ENCODE results near the gene CCDC85B. TPM values are rescaled to one million over a fixed set of nuclear protein-coding genes. Genes with fewer than 3 reads are reported as not detected.

Gene CCDC85B
- total and polyA plus RNA-seq, 2 of the 8 experiments (the other 6 are each of a cell fraction or from before 2014, with no cell fraction given), result 19.8 to 30.8 TPM

- WGBS, 2 experiments (ENCODE audit: extremely low coverage in 1 of 2, insufficient coverage in 1 of 2, insufficient read length in 1 of 2, insufficient replicate concordance in 2 of 2, low coverage in 1 of 2, low lambda C conversion rate in 2 of 2, missing lambda C conversion rate in 1 of 2), result 80% methylated on average over 2 of the region's 2 CpGs; no CpG with 5 or more reads in 1 of the 2 experiments
- Histone ChIP-seq H4K20me1 (replicated peaks in 1 of 2; ENCODE audit: control insufficient read depth in 1 of 2, insufficient read depth in 2 of 2, low read length in 2 of 2) (no peaks in the 10 kb centered on the region), H4K5ac (ENCODE audit: insufficient read length, low read depth, low read length) (no peak overlapping the region), H3K27me3 (replicated peaks in 1 of 4; ENCODE audit: control insufficient read depth in 3 of 4, extremely low read depth in 1 of 4, insufficient read depth in 3 of 4, low read length in 3 of 4) (no peaks in the 10 kb centered on the region), H2BK15ac (ENCODE audit: low read length) (no peak overlapping the region), H3K79me2 (ENCODE audit: control insufficient read depth in 1 of 2, insufficient read depth in 2 of 2, low read length in 2 of 2) (no peaks in the 10 kb centered on the region), H4K91ac (replicated peaks; ENCODE audit: insufficient read length, low read length) (no peak overlapping the region), H2BK12ac (ENCODE audit: low read depth, low read length) (no peak overlapping the region), H2BK120ac (replicated peaks; ENCODE audit: low read depth, low read length) (no peak overlapping the region), H3K23ac (ENCODE audit: insufficient read length) (no peak overlapping the region), H3K9ac (replicated peaks in 1 of 4; ENCODE audit: extremely low read depth in 1 of 4, low read depth in 3 of 4, low read length in 3 of 4) (no peak overlapping the region), H3K4me3 (ENCODE audit: extremely low read depth in 1 of 4, insufficient read depth in 2 of 4, low read depth in 3 of 4, low read length in 4 of 4) (no peak overlapping the region), H3K4ac (replicated peaks; ENCODE audit: insufficient read length, low read depth, low read length) (no peak overlapping the region), H3K36me3 (ENCODE audit: control insufficient read depth in 2 of 4, insufficient read depth in 4 of 4, low read length in 3 of 4) (peaks cover 0 to 8% (median 5%) of the 10 kb centered on the region in 4 experiments; a peak in 4 of 8 replicates), H4K8ac (ENCODE audit: extremely low read depth, insufficient read depth, low read length) (no peak overlapping the region), H3K4me1 (replicated peaks in 1 of 4; ENCODE audit: control insufficient read depth in 3 of 4, insufficient read depth in 4 of 4, low read length in 3 of 4) (peaks cover 2 to 8% (median 3%) of the 10 kb centered on the region in 4 experiments; a peak in 5 of 7 replicates), H2BK5ac (ENCODE audit: low read depth, low read length) (no peak overlapping the region), H2BK20ac (ENCODE audit: low read length) (no peak overlapping the region), H3K4me2 (ENCODE audit: insufficient read depth in 1 of 2, low read depth in 2 of 2, low read length in 2 of 2) (no peak overlapping the region), H3K27ac (ENCODE audit: low read depth, low read length) (no peak overlapping the region), H2AK5ac (ENCODE audit: low read depth, low read length) (no peak overlapping the region), H3K14ac (ENCODE audit: insufficient read length) (no peak overlapping the region), H3K23me2 (ENCODE audit: low read depth, low read length) (peaks cover 2% of the 10 kb centered on the region; the same call in 1 of the 2 replicates), H3K79me1 (ENCODE audit: low read depth, low read length) (0 out of 2 replicates have a peak, but pooled peaks cover under 1% of the 10 kb centered on the region), H2AFZ (ENCODE audit: low read length) (no peak overlapping the region), H3K9me3 (ENCODE audit: insufficient read depth in 2 of 2, low read depth in 1 of 2, low read length in 1 of 2) (no peaks in the 10 kb centered on the region), H3K18ac (ENCODE audit: extremely low read depth, low read length) (no peak overlapping the region), H3K56ac (replicated peaks; ENCODE audit: insufficient read length, low read depth, low read length) (no peak overlapping the region)
- TF ChIP-seq SIN3A (conservative IDR thresholded peaks at IDR 0.05 in 1 of 2, IDR thresholded peaks at IDR 0.05 in 1 of 2; ENCODE audit: low read depth in 1 of 2, low read length in 2 of 2), result no peak
- TF ChIP-seq CBX8 (IDR thresholded peaks at IDR 0.05; ENCODE audit: borderline replicate concordance, low read depth, low read length), result no peak
- no peak for TF ChIP-seq ASH2L (IDR thresholded peaks at IDR 0.05; ENCODE audit: low read length)
- TF ChIP-seq SIRT6 (IDR thresholded peaks at IDR 0.05; ENCODE audit: low read length), result no peak
- no peak for TF ChIP-seq TBP (IDR thresholded peaks at IDR 0.05; ENCODE audit: low read depth, low read length)
- TF ChIP-seq SRF (IDR thresholded peaks at IDR 0.05; ENCODE audit: low read depth, low read length), result no peak
- no peak for TF ChIP-seq KDM5A (IDR thresholded peaks at IDR 0.05; ENCODE audit: low read length)
- TF ChIP-seq SP2 (IDR thresholded peaks at IDR 0.05; ENCODE audit: low read length), result no peak
- TF ChIP-seq CTBP2 (IDR thresholded peaks at IDR 0.05; ENCODE audit: borderline replicate concordance, insufficient read depth, insufficient read length, low read length), result no peak
- no peak for TF ChIP-seq SUZ12 (IDR thresholded peaks at IDR 0.05; ENCODE audit: low read length)
- no peak for TF ChIP-seq RXRA (IDR thresholded peaks at IDR 0.05; ENCODE audit: insufficient read depth, low read depth, low read length)
- no peak for TF ChIP-seq RBBP5 (IDR thresholded peaks at IDR 0.05; ENCODE audit: borderline replicate concordance, low read depth, low read length)
- no peak for TF ChIP-seq POU5F1 (IDR thresholded peaks at IDR 0.05; ENCODE audit: low read depth, low read length)
- DNase-seq (ENCODE audit: low read depth in 1 of 2, low spot score in 2 of 2) (no peak), FAIRE-seq (no peak)
- ChIA-PET CTCF (ENCODE audit: partially characterized antibody) (interaction anchor here (0.6 to 1.3 kb wide), 5 partner anchors 24 to 98 kb away, joined by 3 read pairs; partner anchors contain the start of gene CCDC85B), POLR2A (ENCODE audit: partially characterized antibody) (interaction anchor here (1.2 to 1.8 kb wide), 3 partner anchors 15 to 68 kb away, joined by 3 to 5 read pairs (median 3); no protein-coding TSS in a partner anchor)
Observed at GRCh38 chr11:65925397-65925796, 34.9 kb downstream of the CCDC85B start.

All from H1 (cell line).